CD4-positive, alpha-beta T cell treated with Interleukin-15 for 1 hour (primary cell): ENCODE measurements around the gene SSPN.

Experiments used
- DNase-seq: peaks from one replicate; pipeline ENCODE4 v3.0.0-alpha.2; 2020

Gene SSPN

GRCh38 chr12:26268841-26269561, 73.6 kb downstream of the SSPN start:
- DNase-seq, result no peak

- DNase-seq, result no peak
Observed at GRCh38 chr12:26269562-26270284, 74.3 kb downstream of the SSPN start.

GRCh38 chr12:26271024-26271423, 75.7 kb downstream of the SSPN start:
- no peak for DNase-seq

GRCh38 chr12:26271889-26272492, 76.6 kb downstream of the SSPN start:
- no peak for DNase-seq

- no peak for DNase-seq
Observed at GRCh38 chr12:26272851-26273250, 77.5 kb downstream of the SSPN start.

- no peak for DNase-seq
Observed at GRCh38 chr12:26273811-26274210, 78.4 kb downstream of the SSPN start.

GRCh38 chr12:26274441-26275312, 79.3 kb downstream of the SSPN start:
- DNase-seq, result peak; percentile 79

- DNase-seq, result no peak
Observed at GRCh38 chr12:26275313-26276131, 80.1 kb downstream of the SSPN start.

GRCh38 chr12:26276709-26277108, 81.3 kb downstream of the SSPN start:
- DNase-seq, result no peak

- no peak for DNase-seq
Observed at GRCh38 chr12:26277506-26278246, 82.3 kb downstream of the SSPN start.

- DNase-seq, result no peak
Observed at GRCh38 chr12:26278266-26278665, 82.9 kb downstream of the SSPN start.

GRCh38 chr12:26278666-26279065, 83.3 kb downstream of the SSPN start:
- no peak for DNase-seq

- no peak for DNase-seq
Observed at GRCh38 chr12:26279091-26279490, 83.7 kb downstream of the SSPN start.

GRCh38 chr12:26279908-26280307, 84.5 kb downstream of the SSPN start:
- no peak for DNase-seq

- no peak for DNase-seq
Observed at GRCh38 chr12:26280869-26281268, 85.5 kb downstream of the SSPN start.

- no peak for DNase-seq
Observed at GRCh38 chr12:26281320-26281719, 85.9 kb downstream of the SSPN start.

GRCh38 chr12:26282339-26282940, 87.1 kb downstream of the SSPN start:
- DNase-seq, result no peak

GRCh38 chr12:26283046-26283445, 87.7 kb downstream of the SSPN start:
- DNase-seq, result no peak

- no peak for DNase-seq
Observed at GRCh38 chr12:26283617-26284016, 88.2 kb downstream of the SSPN start.

- no peak for DNase-seq
Observed at GRCh38 chr12:26285401-26285800, 90.0 kb downstream of the SSPN start.

- no peak for DNase-seq
Observed at GRCh38 chr12:26286186-26286585, 90.8 kb downstream of the SSPN start.
